HG03460 (cell line): ENCODE measurements around the gene STIM2.
A peak's percentile ranks its signal among the peaks of the same experiment; 100 is the strongest.

Experiments used
- ATAC-seq: cut with Tn5 transposase; IDR thresholded peaks from one replicate; pipeline ENCODE4 v1.9.1; 2021; ENCODE audit not compliant: unreplicated experiment

Gene STIM2

DNA sequence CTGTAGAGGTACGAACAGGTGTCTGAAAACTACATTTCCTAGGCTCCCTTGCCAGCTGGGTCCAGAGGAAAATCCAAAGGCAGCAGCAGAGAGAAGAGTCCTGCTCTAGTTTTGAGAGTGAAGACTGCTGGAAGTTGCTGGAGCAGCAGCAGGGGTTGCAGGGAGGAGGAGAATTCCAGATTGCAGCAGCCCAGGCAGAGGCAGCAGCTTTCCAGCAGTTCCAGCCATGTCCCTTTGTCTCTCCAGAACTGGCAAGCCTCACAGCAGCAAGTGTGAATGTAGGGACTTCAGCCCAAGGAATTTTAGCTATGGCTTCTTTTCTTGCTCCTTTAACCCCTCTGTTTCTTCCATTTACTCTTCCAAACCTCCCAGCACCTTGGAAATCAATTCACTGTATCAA is 24.1 kb upstream of the STIM2 start:
- no peak for ATAC-seq

DNA sequence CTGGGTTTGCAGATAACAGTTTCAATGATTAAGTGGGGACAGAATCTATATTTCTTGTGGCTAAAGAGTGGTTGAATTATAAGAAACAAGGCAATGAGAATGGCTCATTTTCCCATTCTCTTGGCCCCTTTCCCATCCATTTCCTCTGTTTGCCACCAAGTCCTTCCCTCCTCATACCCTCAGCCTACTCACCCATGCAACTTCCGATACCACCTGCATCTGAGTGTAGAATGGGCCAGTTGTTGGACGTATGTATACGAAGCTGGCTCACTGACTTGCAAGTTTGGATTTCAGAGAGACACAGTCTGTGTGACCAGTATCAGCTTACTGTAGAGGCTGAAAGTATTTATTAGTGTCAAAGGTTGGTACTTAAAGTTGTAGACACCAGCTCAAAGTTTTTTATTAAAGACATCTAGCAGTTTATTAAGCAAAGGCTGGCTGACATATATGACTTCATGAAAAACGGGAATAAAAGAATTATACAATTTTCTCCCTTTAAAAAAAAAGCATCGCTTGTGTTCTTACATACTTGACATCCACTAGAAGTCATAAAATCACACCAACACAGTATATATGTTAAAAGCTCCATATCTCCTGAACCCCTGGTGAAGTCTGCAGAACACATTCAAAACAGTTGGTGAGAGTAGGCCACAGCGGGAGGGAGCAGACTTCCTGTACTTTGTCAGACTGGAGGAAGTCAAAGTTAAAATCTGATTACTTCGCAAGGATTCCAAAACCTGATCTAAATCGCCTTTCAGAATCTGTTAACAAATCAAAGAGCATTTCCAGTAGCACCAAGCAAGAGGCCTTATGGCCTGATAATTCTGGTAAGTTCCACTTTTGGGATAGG is 22.4 kb upstream of the STIM2 start:
- ATAC-seq = no peak

GRCh38 chr4:26839016-26839415 is 21.6 kb upstream of the STIM2 start:
- no peak for ATAC-seq

- ATAC-seq = no peak
These were observed 21.1 kb upstream of the STIM2 start for GRCh38 chr4:26839534-26839951.

DNA sequence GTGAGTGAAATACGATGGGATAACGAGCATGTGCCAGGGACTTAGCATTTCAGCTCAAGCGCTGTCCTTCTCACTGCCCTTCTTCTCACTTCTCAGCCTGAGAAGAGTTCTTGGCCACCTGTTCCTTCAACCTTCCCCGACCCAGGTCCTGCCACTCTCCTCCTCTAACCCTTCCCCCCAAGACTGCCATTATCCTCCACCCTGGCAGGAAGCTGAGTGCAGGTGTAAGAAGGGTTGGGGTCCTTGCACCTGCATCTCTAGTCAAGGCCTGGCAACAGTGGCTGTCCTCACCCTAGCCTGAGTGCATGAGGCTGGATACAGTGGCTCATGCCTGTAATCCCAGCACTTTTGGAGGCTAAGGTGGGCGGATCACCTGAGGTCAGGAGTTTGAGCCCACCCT is 19.9 kb upstream of the STIM2 start:
- no peak for ATAC-seq

GRCh38 chr4:26842911-26843310 is 17.7 kb upstream of the STIM2 start:
- no peak for ATAC-seq

- ATAC-seq = no peak
These were observed 10.1 kb upstream of the STIM2 start for GRCh38 chr4:26850528-26850927.

DNA sequence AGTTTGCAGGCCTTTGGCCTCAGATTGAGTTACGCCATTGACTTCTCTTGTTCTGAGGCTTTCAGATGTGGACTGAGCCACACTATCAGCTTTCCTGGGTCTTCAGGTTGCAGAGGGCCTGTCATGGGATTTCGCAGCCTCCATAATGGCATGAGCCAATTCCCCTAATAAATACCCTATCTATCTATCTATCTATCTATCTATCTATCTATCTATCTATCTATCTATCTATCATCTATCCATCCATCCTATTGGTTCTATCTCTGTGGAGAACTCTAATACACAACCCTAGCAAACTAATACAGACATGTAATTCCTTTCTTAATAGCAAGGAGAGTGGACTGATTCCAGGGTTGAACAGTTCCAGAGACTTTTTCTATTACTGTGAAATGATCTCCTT is 9.5 kb upstream of the STIM2 start:
- no peak for ATAC-seq

DNA sequence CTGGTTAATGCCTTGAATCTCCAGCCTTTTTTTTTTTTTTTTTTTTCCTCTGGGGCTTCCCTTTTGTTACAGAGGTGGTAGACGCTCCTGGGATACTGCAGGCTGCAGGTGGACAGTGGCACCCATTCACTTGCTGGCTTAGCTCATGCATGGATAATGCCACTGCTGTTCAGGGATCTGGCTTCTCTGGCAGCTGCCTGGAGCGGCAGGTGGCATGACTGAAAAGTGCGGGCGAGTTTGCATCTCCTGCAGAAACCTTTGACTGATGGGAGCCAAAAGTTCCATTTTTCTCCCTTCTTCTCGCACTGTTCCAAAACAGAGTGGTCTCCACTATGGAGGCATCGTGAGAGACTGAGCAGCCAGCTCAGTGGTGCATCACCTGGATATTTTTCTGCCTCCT is 5.9 kb upstream of the STIM2 start:
- no peak for ATAC-seq

GRCh38 chr4:26856906-26857277 is 3.7 kb upstream of the STIM2 start:
- ATAC-seq = no peak

DNA sequence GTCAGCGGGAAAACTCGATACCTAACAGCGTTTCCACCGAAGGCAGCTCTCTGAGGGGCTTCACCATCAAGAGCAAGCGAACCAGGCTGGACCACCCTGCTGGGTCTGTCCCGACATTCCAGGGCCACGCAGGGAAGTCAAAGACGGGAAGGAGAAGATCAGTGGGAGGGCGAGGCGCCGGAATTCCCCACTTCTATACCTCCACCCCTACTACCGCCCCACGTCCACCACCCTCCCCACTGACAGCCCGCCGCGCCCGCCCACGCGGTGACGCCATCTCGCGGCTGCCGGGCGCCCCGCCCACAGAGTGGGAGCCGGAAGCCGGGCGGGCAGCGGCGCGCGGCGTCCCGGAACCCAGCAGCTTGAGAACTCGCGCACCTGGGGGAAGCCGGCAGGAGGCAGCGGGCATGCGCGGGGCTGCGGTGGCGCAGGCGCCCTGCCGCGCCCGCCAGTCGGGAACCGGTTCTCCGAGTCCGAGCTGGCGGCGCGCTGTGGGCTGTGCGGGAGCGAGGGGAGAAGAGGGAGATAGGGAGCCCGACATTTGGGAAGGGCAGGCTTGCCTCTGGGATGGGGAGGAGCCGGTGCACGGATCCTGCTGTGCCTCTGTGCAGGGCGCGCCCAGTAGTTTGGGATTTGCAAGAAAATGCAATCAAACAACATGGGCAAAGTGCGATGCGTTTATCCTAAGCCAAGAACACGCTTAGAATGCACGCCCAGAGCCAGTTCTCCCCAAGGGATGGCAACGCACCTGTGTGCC is 3.2 kb upstream of the STIM2 start:
- ATAC-seq = peak; percentile 46

DNA sequence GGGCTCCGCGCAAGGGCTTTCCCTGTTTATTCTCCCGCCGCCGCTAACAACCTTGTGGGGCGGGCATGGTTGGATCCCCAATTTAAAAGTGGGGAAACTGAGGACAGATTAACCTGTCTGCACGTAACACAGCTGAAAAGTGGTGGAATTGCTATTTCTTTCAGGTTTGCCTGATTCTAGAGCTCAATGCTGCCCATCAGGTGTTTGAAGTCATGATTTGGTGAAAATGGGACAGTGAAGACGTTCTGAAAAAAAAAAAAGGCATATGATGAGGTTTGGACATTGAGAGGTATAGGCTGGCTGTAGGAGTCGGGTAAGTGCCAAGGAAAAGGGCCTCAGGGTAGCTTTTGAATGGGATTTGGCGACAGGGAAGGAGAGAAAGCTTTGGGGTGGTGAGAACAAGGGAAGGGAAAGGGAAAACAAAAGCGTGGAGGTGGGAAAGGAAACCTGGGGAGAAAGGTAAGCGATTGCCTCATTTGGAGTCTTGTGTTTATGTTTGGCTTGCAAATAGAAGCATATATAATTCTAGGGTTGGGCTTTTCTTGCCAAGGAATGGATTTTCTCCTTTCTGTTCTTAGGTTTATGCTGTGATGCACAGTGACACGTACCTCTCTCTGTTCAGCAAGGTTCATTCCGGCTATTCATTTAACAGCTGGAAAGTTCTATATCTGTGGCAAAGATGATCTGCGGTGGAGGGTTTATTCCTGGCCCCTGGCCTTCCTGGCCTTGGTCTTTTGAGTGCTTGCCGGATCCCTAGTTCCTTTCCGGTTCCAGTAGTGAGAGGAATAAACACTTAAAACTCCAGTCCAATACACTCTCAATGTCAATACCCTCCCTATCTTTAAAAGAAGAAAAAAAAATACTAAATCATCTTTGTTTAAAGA is 2.4 kb upstream of the STIM2 start:
- no peak for ATAC-seq

DNA sequence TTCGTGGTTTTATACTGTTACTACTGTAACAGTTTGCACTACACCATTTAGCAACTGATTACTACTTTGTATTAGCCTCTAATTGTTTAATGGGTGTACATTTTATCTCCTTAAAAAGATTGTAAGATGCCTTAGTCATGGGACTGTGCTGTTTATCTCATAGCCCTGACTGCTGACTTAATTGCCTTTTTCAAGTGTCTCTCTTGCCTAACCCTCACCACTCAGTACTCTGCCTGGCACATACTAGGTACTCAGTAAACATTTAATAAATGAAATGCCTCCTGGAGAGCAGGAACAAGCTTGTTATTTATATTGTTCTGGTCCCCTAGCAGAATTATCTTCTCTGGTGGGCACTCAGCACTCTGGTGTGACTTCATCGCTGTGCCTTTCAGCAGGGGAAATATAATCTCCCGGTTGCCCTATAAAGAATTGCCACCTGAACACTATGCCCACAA is 1.7 kb upstream of the STIM2 start:
- no peak for ATAC-seq

DNA sequence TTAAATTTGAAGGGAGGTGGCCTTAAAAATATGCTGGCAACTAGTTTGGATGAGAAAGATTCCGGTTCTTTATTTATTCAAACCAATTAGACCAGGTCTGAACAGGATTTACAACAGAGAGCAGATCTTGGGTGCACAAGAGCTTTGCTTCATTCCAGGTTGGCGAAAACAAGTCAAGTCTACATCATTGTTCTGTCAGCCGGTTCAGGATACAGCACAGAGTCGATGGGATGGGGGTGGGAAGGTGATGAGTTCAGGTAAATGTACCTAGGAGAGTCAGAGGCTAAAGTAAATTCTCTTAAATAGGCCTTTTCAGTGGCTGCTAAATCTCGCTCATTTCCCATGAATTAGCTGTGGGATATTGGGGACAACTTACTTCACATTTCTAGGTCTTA is 882 bp upstream of the STIM2 start:
- ATAC-seq = no peak

DNA sequence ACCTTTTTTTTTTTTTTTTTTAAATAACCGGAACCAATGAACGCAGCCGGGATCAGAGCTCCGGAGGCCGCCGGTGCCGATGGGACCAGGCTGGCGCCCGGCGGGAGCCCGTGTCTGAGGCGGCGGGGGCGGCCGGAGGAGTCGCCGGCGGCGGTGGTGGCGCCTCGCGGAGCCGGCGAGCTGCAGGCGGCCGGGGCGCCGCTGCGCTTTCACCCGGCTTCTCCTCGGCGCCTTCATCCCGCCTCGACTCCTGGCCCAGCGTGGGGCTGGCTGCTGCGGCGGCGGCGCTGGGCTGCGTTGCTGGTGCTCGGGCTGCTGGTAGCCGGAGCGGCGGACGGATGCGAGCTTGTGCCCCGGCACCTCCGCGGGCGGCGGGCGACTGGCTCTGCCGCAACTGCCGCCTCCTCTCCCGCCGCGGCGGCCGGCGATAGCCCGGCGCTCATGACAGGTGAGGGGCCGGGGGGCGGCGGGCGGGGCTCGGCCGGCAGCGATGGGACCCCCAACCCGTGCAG is 337 bp downstream of the STIM2 start:
- ATAC-seq = peak; percentile 16

DNA sequence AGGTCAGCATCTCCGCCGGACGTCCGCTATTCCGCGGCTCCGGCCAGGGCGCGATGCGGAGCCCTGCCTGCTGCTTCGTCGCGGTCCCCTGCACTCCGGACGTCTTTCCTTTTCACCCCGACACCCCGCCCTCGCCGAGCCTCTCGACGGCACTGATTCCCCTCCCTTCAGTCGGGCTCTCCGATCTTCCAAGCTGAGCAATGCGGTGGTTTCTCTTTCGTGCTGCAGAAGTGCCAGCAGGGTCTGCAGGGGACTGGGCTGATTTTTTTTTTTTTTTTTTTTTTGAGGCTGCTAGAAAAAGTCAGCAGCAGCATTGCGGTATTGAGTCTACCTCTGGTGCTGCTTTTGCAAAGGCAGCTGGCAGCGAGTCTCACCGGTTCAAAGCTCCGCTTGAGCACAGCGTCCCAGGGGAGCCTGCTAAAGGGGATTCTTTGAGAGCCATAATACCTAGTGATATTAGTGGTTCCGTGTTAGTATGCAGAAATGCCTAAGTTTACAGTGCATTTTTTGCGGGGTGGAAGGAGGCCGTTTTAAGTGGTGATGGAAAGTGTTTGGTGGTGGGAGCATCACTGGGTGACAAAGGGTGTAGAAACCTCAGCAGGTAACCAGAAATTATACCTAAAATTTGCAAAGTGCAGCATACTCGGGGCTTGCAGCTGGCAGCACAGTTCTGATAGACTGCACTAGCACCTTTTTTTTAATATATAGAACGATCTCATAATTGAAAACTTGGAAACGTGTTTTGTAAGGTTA is 969 bp downstream of the STIM2 start:
- peak; percentile 41 for ATAC-seq

GRCh38 chr4:26862381-26862915 is 1.8 kb downstream of the STIM2 start:
- ATAC-seq = no peak

DNA sequence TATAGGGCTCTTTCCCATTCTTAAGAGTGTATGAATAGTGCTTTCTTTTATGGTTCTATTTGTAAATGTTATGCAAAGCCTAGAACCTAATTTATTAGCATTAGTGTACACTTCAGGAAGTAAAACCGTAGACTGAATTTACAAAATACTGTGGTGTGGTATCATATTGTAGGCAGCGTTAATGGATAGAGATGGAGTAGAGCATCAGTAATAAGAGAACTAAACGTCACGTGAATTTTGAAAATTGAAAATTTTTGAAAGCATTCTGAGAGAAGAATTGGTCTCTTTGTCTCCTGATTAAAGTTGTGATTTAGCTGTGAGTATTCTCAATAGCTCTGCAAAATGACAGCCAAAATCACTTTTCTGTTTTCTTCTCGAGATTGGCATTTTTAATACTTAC is 2.9 kb downstream of the STIM2 start:
- no peak for ATAC-seq

DNA sequence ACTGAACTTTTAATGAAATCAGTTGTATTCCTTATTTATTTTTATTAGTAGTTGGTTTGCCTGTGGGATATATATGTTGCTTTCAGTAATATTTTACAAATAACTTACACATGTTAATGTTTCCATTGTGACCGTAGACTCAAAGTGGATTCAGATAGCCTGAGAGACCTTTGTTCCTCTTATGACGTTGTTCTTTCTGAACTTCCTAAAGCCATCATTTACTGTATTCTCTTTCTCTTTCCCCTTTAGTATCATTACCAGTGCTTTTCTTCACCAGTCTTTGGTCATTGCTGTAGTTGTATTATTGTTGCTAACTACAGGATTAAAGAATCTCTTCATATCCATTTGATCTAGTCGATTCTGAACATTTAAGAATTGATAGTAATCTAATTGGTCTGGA is 4.3 kb downstream of the STIM2 start:
- ATAC-seq = no peak

DNA sequence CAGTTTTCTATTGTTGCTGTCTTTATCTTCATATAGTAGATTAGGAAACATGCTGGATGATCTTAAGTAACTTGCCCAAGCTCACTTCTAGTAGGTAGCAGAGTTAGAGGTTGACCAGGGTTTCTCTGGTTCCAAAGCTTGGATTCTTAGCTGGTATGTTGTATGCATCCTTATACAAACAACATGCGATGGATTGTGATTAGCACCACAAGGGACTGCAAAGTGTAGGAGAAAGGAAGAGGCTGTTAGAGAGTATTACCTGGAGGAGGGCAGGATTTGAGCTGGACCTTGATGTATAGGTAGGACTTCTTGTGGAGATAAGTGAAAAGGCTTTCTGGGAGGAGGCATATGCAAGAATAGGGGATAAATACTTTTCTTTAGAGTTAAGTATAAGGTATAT is 5.6 kb downstream of the STIM2 start:
- no peak for ATAC-seq
